ENCODE results near the gene TBRG1.

DNA sequence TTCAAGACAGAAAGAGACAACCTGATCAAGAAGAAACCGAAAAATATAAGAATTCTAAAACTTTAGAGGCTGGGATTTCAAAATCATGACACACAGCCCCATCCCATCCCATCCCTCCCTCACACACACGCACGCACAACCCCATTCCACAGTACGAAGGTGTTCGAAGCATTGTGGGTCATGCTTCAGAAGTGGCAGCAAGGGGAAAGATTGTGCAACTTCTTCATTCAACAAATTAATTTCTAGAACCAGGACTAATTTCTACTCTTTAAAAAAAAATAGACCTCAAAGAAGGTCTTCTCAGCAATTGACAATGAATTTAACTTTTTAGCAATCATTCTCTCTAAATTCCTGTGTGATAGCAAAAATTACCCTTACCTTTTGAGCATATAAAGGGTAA is 51.9 kb downstream of the TBRG1 start:
- TF ChIP-seq POLR2AphosphoS5 (IDR thresholded peaks at IDR 0.05; ENCODE audit: low read depth, low read length) = no peak
- TF ChIP-seq POLR2A (IDR thresholded peaks at IDR 0.05; ENCODE audit: low read depth, low read length) = no peak

Data from GM12892 (cell line).